GM18858 (cell line): ENCODE measurements around the gene BMPER.

Experiments used
- ATAC-seq: cut with Tn5 transposase; IDR thresholded peaks from one replicate; pipeline ENCODE4 v1.9.1; 2021; ENCODE audit not compliant: unreplicated experiment

The BMPER gene

GRCh38 chr7:33887266-33887975 lies 17.9 kb upstream of the BMPER start:
- ATAC-seq = no peak

- no peak for ATAC-seq
These were observed 17.2 kb upstream of the BMPER start for GRCh38 chr7:33888166-33888565.

GRCh38 chr7:33892945-33893344 lies 12.4 kb upstream of the BMPER start:
- ATAC-seq = no peak

DNA sequence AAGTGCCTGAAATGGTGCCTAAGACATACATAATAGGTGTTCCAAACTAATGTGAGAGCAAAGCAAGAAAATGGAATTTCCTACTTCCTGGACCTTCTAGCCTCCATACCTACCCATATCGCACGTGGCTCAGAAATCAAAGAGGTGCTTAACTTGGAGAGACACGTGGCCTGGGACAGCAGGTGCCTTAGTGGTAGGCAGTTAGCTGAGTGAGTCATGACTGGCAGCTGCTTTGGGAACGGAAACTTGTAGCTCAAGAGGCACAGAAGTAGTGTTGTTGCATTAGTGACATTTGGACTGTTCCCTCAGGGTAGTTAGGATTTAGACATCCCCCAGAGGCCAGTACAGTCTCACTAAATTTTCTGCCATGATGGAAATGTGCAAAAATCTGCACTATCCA lies 12.0 kb upstream of the BMPER start:
- no peak for ATAC-seq

- peak; percentile 97 for ATAC-seq
These were observed 10.1 kb upstream of the BMPER start for GRCh38 chr7:33895025-33895804.

DNA sequence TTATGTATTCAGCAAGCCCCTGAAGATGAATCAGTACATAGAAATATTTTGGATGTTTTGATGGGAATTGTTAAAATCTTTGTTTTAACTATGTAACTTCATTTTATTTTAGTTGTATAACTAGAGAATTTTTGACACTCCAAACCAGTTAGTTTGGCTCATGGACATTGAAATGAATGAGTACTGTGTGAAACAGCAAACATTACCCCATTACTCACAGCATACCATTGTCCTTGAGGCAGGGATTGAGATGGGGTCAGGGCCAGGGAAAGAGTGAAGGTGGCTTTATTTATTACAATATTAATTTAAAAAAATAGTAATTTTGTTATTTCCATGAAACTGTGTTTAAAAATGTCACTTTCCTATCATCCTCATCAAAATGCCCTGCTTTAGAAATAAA lies 4.8 kb upstream of the BMPER start:
- ATAC-seq = no peak

- ATAC-seq = no peak
These were observed 4.1 kb upstream of the BMPER start for GRCh38 chr7:33901199-33901598.

- ATAC-seq = no peak
These were observed 3.5 kb upstream of the BMPER start for GRCh38 chr7:33901847-33902246.

DNA sequence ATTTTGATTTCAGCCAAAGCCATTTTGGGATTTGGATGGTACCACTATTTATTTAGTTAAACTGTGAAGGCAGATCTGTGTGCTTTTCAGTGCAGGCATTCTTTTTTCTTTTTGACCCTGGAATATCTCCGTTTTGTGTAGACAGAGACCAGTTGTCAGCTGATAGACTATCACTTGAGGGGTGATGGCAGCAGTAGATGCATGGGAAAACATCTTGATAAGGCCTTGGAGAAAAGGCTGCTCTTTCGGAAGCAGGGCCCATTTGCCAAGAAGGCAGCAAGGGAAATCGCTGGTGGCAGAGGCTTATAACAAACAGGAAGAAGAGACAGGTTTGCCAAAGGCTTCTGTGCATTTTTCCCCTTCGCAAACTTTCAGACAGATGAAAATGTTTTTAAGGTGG lies 2.6 kb upstream of the BMPER start:
- no peak for ATAC-seq

GRCh38 chr7:33903791-33904680 lies 1.3 kb upstream of the BMPER start:
- no peak for ATAC-seq

GRCh38 chr7:33904681-33905388 lies 504 bp upstream of the BMPER start:
- ATAC-seq = no peak

- no peak for ATAC-seq
These were observed 1.4 kb downstream of the BMPER start for GRCh38 chr7:33906697-33907096.

DNA sequence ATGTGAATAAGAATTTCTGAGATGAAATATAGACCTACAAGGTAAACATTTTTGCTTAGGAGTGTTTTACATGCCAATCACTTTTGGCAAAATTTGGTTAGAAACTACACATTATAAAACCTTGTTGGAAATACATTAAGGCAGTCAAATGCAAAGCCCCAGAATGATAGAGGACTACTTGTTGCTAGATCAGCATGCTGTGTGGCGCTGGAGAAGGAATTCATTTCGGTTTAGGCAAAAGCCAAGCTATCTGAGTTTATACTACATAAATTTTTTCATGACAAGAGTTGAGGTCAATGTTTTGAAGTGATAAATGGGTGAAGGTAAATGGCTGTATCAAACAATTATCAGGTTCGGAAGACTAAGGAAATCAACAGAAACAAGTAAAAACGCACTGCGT lies 2.3 kb downstream of the BMPER start:
- no peak for ATAC-seq

- no peak for ATAC-seq
These were observed 4.0 kb downstream of the BMPER start for GRCh38 chr7:33909318-33909717.

GRCh38 chr7:33909755-33910154 lies 4.4 kb downstream of the BMPER start:
- ATAC-seq = no peak

DNA sequence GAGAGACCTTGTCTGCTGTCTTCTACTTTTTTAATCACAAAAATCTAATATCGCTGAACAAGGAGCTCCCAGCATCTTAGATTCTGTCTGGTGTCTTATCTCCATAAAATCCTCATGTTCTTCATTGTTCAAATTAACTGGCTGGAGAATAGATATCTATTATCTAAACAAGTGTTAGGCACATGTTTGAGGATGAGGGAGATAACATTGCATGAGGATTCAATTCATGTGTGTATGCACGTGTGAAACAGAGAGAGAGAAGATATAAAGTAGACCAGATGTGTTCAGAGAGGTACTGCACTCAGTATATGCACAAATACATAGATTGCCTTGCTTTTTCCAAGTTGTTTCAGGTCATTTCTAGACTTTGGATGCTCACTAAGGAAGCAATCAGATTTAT lies 5.4 kb downstream of the BMPER start:
- ATAC-seq = no peak

DNA sequence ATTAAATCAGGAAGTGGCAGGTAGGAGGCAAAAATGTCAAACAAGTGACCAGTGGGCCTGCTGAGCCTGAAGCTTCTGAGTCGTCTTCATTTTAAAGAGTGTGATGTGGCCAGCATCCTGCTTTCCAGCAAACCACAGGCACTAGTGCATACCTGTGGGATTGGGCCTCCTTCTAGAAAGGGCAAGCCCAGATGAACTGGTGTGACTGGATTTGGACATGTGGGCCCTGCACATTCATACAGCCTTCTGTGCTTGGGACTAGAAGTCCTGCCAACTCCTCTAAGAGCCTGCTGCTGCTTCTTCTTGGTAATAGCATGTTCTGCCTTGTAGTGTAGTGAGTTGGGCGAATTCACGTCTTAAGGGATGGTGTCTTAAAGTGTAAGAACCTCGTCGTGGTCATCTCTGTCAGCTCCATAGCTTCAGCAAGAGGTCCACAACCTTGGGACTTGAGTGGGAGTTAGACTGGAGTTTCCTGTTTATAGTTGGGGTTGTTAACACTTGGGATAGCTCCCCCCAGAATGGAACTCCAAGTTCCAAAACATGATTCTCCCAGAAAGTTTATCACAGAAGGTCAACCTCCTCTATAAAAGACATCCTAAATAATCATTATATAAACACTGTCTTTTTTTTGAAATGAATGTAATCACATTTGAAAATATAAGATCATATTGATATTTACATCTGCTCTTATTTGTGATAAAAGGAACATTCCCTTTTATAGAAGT lies 11.2 kb downstream of the BMPER start:
- no peak for ATAC-seq

DNA sequence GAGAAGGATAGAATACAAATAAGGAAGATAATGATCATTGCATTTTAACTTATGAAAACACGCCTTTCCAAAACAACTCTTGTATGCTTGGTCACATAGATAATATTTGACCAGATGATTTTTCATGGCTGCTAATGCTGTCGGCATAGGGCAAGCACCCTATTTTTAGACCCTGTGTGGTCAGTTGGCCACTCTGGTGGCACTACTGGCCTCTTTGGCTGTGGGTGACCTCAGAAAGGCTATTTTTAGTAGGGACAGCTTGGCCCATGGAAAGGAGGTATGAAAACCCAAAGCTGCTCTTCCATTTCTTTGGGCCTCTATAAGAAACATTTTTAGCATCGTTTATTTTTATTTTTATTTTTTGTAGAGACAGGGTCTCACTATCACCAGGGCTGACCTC lies 12.3 kb downstream of the BMPER start:
- ATAC-seq = no peak

GRCh38 chr7:33918438-33919143 lies 13.3 kb downstream of the BMPER start:
- ATAC-seq = no peak

DNA sequence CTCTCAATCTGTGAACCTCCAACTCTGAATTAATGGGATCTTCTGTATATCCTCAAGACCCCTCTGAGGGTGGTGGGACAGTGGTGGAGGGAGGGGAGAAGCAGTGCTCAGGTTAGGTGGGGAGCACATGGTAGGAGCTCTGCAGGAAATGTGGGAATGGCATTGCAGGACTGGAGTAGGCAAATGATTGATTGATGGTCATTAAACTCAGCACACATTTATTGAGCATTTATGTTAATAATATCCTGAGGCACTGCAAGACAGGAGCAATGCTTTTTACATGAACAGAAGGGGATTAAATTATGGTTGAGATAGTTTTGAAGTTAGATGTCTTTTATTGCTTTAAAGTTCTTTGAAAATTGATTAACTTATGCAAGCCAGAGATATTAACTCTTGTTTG lies 14.1 kb downstream of the BMPER start:
- no peak for ATAC-seq
